Stimulated activated naive CD8-positive, alpha-beta T cell treated with anti-CD3 and anti-CD28 coated beads, Interleukin-15, Interleukin-2, amounts not matched to agents 100 ng/mL and 50 ng/mL, for 24 hours (primary cell): Measurements from ENCODE around the gene PARD3B.

Experiments used
- H3K27ac Mint-ChIP-seq: one replicate; pipeline ENCODE4 v1.8.0; 2021; ENCODE audit warnings: mild to moderate bottlenecking, mixed read lengths
- H3K27me3 Mint-ChIP-seq: one replicate; pipeline ENCODE4 v1.8.0; 2021; ENCODE audit warnings: mixed read lengths
- H3K36me3 Mint-ChIP-seq: one replicate; pipeline ENCODE4 v1.8.0; 2021; ENCODE audit warnings: low read depth, mixed read lengths
- H3K4me1 Mint-ChIP-seq: one replicate; pipeline ENCODE4 v1.8.0; 2021; ENCODE audit warnings: low read depth, mixed read lengths
- H3K4me3 Mint-ChIP-seq: one replicate; pipeline ENCODE4 v1.8.0; 2021; ENCODE audit warnings: mild to moderate bottlenecking, mixed read lengths
- H3K9me3 Mint-ChIP-seq: one replicate; pipeline ENCODE4 v1.8.0; 2021; ENCODE audit warnings: mixed read lengths

PARD3B gene

DNA sequence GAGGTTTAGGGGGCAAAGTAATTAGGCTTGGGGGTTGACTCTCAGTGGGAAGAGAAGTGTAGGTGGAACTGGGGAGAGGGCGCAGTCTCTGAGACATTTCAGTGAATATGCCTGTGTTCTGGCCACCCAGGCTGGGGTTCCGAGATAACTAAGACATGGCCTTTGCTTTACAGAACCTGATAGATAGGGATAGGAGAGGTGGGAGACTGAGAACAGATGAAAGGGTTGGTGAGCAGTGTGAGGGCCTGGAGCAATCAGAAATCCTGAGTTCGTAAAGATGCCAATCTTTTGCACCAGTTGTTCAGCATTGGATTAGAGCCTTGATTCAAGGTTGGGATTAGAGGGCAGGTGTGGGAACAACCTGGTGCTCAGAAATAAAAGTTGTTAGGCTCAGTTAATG, 15.6 kb downstream of the PARD3B start:
- H3K27me3 Mint-ChIP-seq: no peaks in the 10 kb centered on the region
- no peaks in the 10 kb centered on the region for H3K36me3 Mint-ChIP-seq
- no peak overlapping the region for H3K27ac Mint-ChIP-seq
- peaks cover 6% of the 10 kb centered on the region for H3K9me3 Mint-ChIP-seq
- H3K4me3 Mint-ChIP-seq: no peak overlapping the region
- no peaks in the 10 kb centered on the region for H3K4me1 Mint-ChIP-seq

DNA sequence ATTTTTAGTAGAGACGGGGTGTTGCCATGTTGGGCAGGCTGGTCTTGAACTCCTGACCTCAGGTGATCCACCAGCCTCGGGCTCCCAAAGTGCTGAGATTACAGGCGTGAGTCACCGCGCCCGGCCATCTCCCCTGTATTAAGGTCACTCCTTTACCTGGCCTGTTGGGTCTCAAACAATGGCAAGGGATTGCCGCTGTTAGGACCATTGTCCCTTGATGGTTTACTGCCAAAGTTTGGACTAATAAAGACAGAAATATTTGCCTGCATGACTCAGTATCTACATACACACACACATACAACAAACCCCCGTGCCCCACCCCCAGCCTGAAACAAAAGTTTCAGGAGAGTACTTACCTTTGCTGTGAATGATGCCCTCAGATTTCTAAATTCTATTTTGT, 16.5 kb downstream of the PARD3B start:
- H3K4me1 Mint-ChIP-seq: no peaks in the 10 kb centered on the region
- no peaks in the 10 kb centered on the region for H3K27me3 Mint-ChIP-seq
- no peak overlapping the region for H3K4me3 Mint-ChIP-seq
- H3K9me3 Mint-ChIP-seq: peaks cover 6% of the 10 kb centered on the region
- H3K27ac Mint-ChIP-seq: no peak overlapping the region
- H3K36me3 Mint-ChIP-seq: no peaks in the 10 kb centered on the region

DNA sequence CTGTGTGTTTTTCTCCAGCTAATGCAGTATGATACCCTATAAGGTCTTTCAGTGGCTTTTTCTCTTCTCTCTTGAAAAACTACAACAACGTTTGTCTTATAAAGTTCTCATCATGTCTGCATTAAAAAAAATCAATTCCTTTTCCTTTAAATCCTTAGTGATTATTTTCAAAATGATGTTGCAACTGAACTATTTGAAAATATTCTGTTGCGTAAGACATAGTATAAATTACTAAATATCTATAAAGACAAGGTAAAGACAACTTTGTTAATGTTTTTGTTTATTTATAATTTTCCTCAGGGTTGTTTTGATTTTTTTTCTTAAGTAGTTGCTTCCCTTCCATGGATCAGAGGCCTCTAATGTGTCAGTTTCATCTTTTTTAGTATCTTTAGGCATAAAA, 21.2 kb downstream of the PARD3B start:
- H3K36me3 Mint-ChIP-seq: no peaks in the 10 kb centered on the region
- H3K4me1 Mint-ChIP-seq: no peaks in the 10 kb centered on the region
- H3K27me3 Mint-ChIP-seq: no peaks in the 10 kb centered on the region
- H3K9me3 Mint-ChIP-seq: no peaks in the 10 kb centered on the region
- no peak overlapping the region for H3K27ac Mint-ChIP-seq
- H3K4me3 Mint-ChIP-seq: no peak overlapping the region

DNA sequence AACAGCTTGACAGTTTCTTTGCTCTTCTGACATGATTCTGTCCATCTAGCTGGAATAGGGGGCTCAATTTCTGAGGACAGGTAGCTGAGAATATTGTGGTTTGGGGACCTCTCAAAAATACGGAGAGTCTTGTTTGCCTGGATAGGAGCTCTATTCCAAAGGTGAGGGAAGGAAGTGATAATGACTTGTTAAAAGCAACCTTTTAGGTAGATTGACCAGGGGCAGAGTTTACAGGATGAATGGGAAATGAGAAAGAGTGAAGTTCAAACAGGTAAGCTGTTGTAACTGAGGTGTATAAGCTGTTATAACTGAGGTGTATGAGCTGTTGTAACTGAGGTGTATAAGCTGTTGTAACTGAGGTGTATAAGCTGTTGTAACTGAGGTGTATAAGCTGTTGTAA, 25.1 kb downstream of the PARD3B start:
- H3K36me3 Mint-ChIP-seq: no peaks in the 10 kb centered on the region
- H3K9me3 Mint-ChIP-seq: no peaks in the 10 kb centered on the region
- H3K27ac Mint-ChIP-seq: no peak overlapping the region
- H3K4me1 Mint-ChIP-seq: no peaks in the 10 kb centered on the region
- no peak overlapping the region for H3K4me3 Mint-ChIP-seq
- H3K27me3 Mint-ChIP-seq: no peaks in the 10 kb centered on the region

DNA sequence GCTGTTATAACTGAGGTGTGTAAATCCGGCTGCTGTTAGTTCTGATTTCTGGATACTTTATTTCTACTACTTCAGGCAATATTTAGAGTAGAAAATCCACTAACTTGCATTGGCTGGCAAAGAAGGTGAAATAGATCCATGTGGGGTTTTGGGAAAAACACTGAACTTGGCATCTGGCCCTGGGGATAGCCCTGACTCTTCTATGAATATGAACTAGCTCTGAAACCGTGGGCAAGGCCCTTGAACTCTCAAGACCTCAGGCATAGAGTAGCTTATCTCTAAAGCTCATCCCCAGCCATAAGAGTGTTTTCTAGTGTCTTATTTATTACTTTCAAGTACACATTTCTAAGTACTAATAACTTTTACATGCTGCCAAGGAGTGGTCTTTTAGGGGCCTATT, 25.8 kb downstream of the PARD3B start:
- H3K9me3 Mint-ChIP-seq: no peaks in the 10 kb centered on the region
- no peaks in the 10 kb centered on the region for H3K27me3 Mint-ChIP-seq
- H3K4me3 Mint-ChIP-seq: no peak overlapping the region
- no peaks in the 10 kb centered on the region for H3K4me1 Mint-ChIP-seq
- H3K36me3 Mint-ChIP-seq: no peaks in the 10 kb centered on the region
- H3K27ac Mint-ChIP-seq: no peak overlapping the region

DNA sequence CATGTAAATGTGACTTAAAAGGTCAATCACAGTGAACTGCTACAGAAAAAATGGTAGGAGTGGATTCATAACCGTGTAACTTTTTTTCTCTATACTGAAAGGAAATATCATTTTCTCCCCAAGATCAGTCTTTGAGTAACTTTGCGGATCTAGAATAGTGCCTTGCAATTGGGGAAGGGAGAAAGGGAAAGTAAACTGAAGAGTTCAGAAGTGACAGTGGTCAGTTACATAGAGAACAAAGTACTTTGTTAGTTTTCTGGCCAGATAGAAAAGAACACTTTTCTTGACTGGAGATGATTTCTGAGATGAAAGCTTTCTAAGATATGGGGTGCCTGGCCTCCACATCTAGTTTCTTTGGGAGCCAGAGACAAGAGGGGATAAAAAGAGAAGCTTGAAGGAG, 26.6 kb downstream of the PARD3B start:
- Mint-ChIP-seq H3K36me3 (no peaks in the 10 kb centered on the region), H3K9me3 (no peaks in the 10 kb centered on the region), H3K4me1 (no peaks in the 10 kb centered on the region), H3K27ac (no peak overlapping the region), H3K27me3 (no peaks in the 10 kb centered on the region), H3K4me3 (no peak overlapping the region)

DNA sequence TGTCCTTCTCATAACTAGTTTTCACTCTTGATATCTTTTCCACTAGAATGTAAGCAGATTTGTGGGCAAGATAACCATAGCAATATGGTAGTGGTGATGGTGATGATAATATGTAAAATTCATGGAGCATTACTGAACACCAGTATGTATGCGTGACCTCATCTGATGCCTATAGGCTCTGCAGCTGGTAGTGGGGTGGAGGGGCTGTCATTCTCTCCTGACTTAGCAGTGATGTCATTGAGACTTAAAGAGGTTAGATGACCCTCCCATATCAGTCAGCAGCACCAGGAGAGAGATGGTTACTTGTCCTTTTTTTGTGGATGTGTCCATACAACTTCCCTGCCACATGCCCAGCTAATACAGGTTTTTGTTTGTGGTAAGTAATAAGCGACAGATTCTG, 27.9 kb downstream of the PARD3B start:
- Mint-ChIP-seq H3K4me3 (no peak overlapping the region), H3K27ac (no peak overlapping the region), H3K9me3 (no peaks in the 10 kb centered on the region), H3K36me3 (no peaks in the 10 kb centered on the region), H3K4me1 (no peaks in the 10 kb centered on the region), H3K27me3 (no peaks in the 10 kb centered on the region)

DNA sequence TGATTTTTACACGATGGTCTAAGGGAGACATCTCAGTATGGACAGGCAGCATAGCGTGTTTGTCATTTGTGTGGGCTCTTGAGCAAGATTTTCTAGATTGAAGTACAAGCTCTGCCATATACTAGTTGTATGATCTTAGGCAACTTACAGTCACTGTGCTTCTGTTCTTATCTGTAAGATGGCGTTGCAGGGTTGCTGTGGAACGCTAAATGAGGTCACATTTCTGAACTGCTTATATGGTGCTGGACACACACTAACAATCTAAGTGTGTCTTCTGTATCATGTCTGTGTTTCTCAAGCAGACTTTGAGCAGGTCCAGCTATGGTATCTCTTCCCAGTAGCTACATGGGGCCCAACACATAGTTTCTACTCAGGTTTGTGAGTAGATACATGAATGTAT, 29.2 kb downstream of the PARD3B start:
- H3K27me3 Mint-ChIP-seq: no peaks in the 10 kb centered on the region
- no peaks in the 10 kb centered on the region for H3K36me3 Mint-ChIP-seq
- no peaks in the 10 kb centered on the region for H3K4me1 Mint-ChIP-seq
- H3K27ac Mint-ChIP-seq: no peak overlapping the region
- H3K9me3 Mint-ChIP-seq: no peaks in the 10 kb centered on the region
- H3K4me3 Mint-ChIP-seq: no peak overlapping the region

DNA sequence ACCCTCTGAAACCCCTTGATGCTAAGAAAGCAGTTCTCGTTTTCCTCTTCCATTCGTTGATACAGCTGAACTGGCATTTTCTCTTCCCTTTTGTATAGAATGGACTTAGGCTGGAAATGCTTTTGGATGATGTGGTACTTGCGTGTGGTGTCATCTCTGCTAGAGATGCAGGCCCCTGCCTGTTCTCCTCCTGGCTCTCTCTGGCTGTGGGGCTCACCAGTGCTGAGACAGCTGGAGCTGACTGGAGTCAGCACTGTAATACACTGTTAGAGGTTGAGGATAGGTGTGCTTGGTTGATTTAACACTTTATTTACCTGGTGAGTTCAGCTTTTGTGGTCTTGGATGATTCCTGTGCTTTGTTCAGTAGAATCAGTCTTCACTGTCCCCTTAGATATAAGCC, 30.2 kb downstream of the PARD3B start:
- Mint-ChIP-seq H3K36me3 (no peaks in the 10 kb centered on the region), H3K4me3 (no peak overlapping the region), H3K9me3 (no peaks in the 10 kb centered on the region), H3K27ac (no peak overlapping the region), H3K4me1 (no peaks in the 10 kb centered on the region), H3K27me3 (no peaks in the 10 kb centered on the region)

DNA sequence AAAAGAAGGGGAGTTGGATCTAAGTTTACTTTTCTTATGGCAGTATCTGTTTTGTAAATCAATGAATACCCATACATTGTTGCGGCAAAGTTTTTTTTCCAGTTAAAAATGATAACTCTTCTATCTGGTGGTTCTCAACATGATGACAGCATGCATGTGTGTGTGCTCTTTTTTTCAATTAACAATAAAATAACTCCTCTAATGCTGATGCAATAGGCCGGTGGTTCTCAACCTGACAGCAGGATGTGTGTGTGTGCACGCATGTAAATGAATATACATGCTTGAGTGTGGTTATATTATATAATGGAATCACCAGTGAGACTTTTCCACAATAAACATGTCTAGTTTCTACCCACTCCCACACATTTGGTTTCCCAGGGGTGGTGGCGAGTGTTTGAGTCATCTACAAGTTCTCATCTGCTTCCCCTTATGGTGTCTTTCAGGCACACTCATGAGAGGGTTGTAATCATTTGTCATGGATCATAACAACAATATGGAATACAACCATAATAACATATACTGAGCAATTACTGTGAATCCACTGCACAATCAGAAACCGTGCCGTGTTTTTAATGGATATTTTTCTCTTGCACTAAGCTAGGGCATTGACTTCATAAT, 31.2 kb downstream of the PARD3B start:
- Mint-ChIP-seq H3K36me3 (no peaks in the 10 kb centered on the region), H3K9me3 (no peaks in the 10 kb centered on the region), H3K27ac (no peak overlapping the region), H3K4me3 (no peak overlapping the region), H3K4me1 (no peaks in the 10 kb centered on the region), H3K27me3 (no peaks in the 10 kb centered on the region)

DNA sequence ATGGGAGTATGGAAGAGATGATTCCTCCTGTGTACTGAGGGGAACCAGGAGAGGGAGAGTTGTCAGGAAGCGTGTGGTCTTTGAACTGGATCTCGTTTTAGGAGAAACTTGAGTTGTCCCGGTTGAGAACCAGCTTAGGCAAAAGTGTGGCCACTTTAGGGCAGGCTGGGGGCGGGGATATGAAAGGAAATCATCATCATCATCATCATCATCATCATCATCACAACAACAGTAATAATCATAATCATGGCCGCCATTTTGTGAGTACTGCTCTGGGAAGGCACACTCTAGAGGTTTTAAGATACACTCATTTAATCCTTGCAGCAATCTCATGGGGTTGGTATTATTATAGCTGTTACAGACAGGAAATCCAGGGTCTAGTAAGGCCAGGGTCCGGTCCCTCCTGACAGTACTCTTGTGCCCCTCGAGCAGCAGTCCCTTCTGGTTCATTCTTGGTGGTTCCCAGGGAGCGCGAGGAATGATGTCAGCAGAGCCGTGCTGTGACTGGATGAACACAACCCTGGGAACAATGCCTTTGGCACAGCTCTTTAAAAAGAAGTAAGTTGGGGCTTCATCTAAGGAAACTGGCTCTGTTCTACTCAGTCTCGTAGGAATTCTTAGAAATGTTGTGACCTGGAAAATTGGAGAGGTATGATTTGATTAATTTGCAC, 33.8 kb downstream of the PARD3B start:
- Mint-ChIP-seq H3K36me3 (no peaks in the 10 kb centered on the region), H3K4me3 (no peak overlapping the region), H3K4me1 (no peaks in the 10 kb centered on the region), H3K27me3 (no peaks in the 10 kb centered on the region), H3K27ac (no peak overlapping the region), H3K9me3 (no peaks in the 10 kb centered on the region)

DNA sequence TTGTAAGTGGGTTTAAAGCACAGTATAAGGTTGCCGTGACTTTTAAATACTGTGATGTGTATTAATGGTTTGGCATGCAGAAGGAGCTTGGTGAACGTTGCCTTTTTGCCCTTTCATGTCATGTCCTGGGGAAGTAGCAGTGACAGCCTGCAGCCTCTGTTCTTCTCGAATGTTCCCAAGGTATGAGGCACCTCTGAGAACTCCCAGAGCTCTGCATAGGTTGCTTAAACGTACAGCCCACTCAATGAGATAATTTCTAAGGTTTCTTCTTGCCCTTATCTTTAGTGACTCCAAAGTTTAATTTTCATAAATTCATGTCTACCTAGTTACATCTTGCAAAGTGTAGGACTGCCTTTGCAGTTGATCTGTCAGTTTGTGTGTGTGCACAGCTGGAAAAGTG, 36.7 kb downstream of the PARD3B start:
- no peak overlapping the region for H3K4me3 Mint-ChIP-seq
- H3K36me3 Mint-ChIP-seq: no peaks in the 10 kb centered on the region

DNA sequence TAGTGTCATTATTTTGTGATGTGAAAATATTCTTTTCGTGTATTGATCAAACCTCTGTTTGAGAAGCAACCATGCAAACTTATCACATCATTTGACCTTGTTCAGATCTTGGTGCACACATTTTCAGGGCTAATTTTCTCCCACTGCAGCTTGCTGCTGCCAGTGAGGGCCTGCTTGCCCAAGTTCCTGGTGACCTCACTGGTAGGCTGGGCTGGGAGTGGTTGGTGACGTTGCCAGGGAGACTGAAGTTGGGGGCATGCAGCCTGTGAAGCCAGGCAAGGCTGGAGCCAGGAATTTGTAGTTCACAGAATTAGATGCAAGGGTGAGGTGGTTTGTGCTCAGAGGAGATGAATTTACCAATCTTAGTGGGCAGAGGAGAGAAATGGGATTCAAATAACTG, 38.5 kb downstream of the PARD3B start:
- H3K4me3 Mint-ChIP-seq: no peak overlapping the region
- no peaks in the 10 kb centered on the region for H3K27me3 Mint-ChIP-seq
- no peak overlapping the region for H3K27ac Mint-ChIP-seq
- H3K36me3 Mint-ChIP-seq: no peaks in the 10 kb centered on the region
- peaks cover under 1% of the 10 kb centered on the region for H3K9me3 Mint-ChIP-seq
- H3K4me1 Mint-ChIP-seq: no peaks in the 10 kb centered on the region

More for the DNA sequence above, 36.7 kb downstream of the PARD3B start:
- Mint-ChIP-seq H3K27me3 (no peaks in the 10 kb centered on the region), H3K27ac (no peak overlapping the region), H3K9me3 (no peaks in the 10 kb centered on the region), H3K4me1 (no peaks in the 10 kb centered on the region)

DNA sequence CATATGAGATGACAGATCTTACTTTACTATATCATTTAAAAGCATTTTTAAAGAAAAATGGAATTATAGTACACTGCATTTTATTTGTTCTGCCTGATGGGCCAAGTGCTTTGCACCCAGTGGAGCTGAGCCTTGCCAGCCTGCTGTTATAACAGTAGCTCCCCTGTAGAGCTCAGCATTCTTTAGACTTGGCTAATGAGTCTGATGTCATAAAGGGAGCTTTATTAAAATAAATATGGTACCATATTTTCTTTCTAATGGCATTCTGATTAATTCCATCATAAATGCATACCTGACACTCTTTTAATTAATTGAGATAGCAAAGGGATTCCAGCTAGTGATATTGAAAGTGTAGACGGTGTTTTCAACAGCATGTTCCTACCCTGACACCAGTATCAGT, 40.7 kb downstream of the PARD3B start:
- no peaks in the 10 kb centered on the region for H3K27me3 Mint-ChIP-seq
- peaks cover 11% of the 10 kb centered on the region for H3K9me3 Mint-ChIP-seq
- no peaks in the 10 kb centered on the region for H3K36me3 Mint-ChIP-seq
- H3K4me3 Mint-ChIP-seq: no peak overlapping the region
- no peak overlapping the region for H3K27ac Mint-ChIP-seq
- H3K4me1 Mint-ChIP-seq: no peaks in the 10 kb centered on the region

DNA sequence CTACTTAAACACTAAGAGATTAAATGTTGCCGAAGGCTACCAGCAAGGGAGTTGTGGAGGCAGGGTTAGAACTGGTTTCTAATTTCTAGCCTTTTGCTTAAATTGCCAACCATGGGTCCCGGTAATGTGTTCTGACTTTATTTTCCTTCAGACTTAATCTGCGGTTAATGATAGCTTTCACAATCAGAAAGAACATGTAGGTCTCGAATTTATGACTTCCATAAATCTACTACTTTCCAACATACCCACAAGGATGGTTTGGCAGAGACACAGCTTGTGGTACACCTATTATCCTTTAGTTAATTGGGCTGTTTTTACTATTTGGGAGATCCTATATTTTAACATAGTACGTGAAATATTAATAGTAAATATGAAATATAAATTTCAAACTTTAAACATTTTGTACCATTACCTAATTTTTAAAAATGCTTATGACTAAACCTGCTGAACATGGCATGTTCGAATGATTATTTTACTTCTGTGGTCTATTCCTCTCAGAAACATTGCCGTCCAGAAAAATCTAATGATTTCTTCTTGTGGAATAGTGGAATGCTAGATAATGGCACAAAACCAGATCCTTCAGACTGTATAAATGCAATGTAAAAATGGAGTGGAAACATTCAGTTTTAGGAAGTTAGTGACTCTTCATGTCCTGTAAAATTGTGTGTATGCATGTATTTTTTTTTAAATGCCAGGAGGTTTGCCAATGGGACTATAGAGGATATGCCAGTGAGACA, 41.3 kb downstream of the PARD3B start:
- Mint-ChIP-seq H3K4me1 (no peaks in the 10 kb centered on the region), H3K36me3 (no peaks in the 10 kb centered on the region), H3K4me3 (no peak overlapping the region), H3K9me3 (peaks cover 11% of the 10 kb centered on the region), H3K27me3 (no peaks in the 10 kb centered on the region), H3K27ac (no peak overlapping the region)
